Liver (tissue), 3 donors: ENCODE data around the gene ZNF652.

Experiments used
- CTCF ChIP-seq: fragments of 150-350 bp; IDR thresholded peaks from 2 replicates; pipeline ENCODE4 v1.5.1; 2017; ENCODE audit warnings: improper control_type of control experiment, low read depth, low read length; ENCODE audit not compliant: missing input control
- JUND ChIP-seq, 2 donors: IDR thresholded peaks; 2 replicates each; pipeline ENCODE4 v1.6.1; 2016; ENCODE audit warnings: antibody characterized with exemption in 2 of 2
- donor health status: healthy.
- donor health status: healthy.

DNA sequence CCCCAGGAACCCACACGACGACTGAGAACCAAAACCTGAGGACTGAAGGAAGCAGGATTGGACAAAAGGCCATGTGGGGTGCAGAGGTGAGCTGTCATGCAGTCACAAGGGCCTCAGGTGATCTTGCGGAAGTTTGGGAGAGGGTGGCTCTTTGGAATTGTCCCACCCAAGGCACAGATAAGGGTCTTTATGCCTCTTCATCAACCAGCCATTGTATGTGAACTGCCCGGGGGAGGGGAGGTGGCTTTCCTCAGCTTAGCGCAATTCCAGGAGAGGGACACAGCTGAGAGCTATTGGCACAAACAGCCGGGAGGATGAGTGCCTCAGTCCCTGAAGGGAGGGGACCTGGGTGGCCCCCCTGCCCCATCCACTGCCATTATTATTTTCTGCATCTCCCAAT is 76.3 kb downstream of the ZNF652 start:
- no peak for TF ChIP-seq CTCF
- TF ChIP-seq JUND (IDR thresholded peaks at IDR 0.05) = no peak
